ENCODE results near the gene DGCR8.
A peak's percentile ranks its signal among the peaks of the same experiment; 100 is the strongest.

Gene DGCR8

GRCh38 chr22:20131859-20132685, 52.0 kb downstream of the DGCR8 start:
- WGBS: 5% methylated on average over 72 of the region's 72 CpGs
- Histone ChIP-seq H3K4me3 (ENCODE audit: low read length) (peak overlapping the region; percentile 73), H3K4me1 (ENCODE audit: insufficient read depth, low read length) (peaks cover 5% of the 10 kb centered on the region; the same call in 1 of the 2 replicates), H3K27ac (ENCODE audit: low read depth, low read length) (no peak overlapping the region), H3K9me3 (ENCODE audit: insufficient read depth, low read depth, low read length) (no peaks in the 10 kb centered on the region), H3K9ac (ENCODE audit: low read depth, low read length) (peak overlapping the region; percentile 72), H3K36me3 (ENCODE audit: insufficient read depth, low read length) (peaks cover 13% of the 10 kb centered on the region), H3K27me3 (ENCODE audit: insufficient read depth, low read length) (no peaks in the 10 kb centered on the region)

GRCh38 chr22:20132686-20133246, 52.7 kb downstream of the DGCR8 start:
- H3K4me3 ChIP-seq (ENCODE audit: low read length): peak overlapping the region; percentile 73
- peaks cover 6% of the 10 kb centered on the region for H3K36me3 ChIP-seq (ENCODE audit: insufficient read depth, low read length)
- WGBS: 89% methylated on average over 16 of the region's 16 CpGs
- H3K27me3 ChIP-seq (ENCODE audit: insufficient read depth, low read length): no peaks in the 10 kb centered on the region
- peaks cover 5% of the 10 kb centered on the region; the same call in 1 of the 2 replicates for H3K4me1 ChIP-seq (ENCODE audit: insufficient read depth, low read length)
- no peaks in the 10 kb centered on the region for H3K9me3 ChIP-seq (ENCODE audit: insufficient read depth, low read depth, low read length)
- no peak overlapping the region for H3K27ac ChIP-seq (ENCODE audit: low read depth, low read length)
- H3K9ac ChIP-seq (ENCODE audit: low read depth, low read length): peak overlapping the region; percentile 72

- Histone ChIP-seq H3K9ac (ENCODE audit: low read depth, low read length) (no peak overlapping the region), H3K27ac (ENCODE audit: low read depth, low read length) (no peak overlapping the region), H3K27me3 (ENCODE audit: insufficient read depth, low read length) (no peaks in the 10 kb centered on the region)
Observed at GRCh38 chr22:20133930-20134549, 54.0 kb downstream of the DGCR8 start.

GRCh38 chr22:20135265-20135664, 55.2 kb downstream of the DGCR8 start:
- Histone ChIP-seq H3K9me3 (ENCODE audit: insufficient read depth, low read depth, low read length) (no peaks in the 10 kb centered on the region), H3K4me1 (ENCODE audit: insufficient read depth, low read length) (peaks cover 5% of the 10 kb centered on the region; the same call in 1 of the 2 replicates), H3K4me3 (ENCODE audit: low read length) (no peak overlapping the region), H3K27ac (ENCODE audit: low read depth, low read length) (no peak overlapping the region), H3K9ac (ENCODE audit: low read depth, low read length) (no peak overlapping the region), H3K27me3 (ENCODE audit: insufficient read depth, low read length) (no peaks in the 10 kb centered on the region), H3K36me3 (ENCODE audit: insufficient read depth, low read length) (peaks cover 2% of the 10 kb centered on the region; the same call in 1 of the 2 replicates)
- WGBS: 93% methylated on average over 4 of the region's 4 CpGs

More at GRCh38 chr22:20133930-20134549, 54.0 kb downstream of the DGCR8 start:
- Histone ChIP-seq H3K9me3 (ENCODE audit: insufficient read depth, low read depth, low read length) (no peaks in the 10 kb centered on the region), H3K4me3 (ENCODE audit: low read length) (no peak overlapping the region), H3K4me1 (ENCODE audit: insufficient read depth, low read length) (peaks cover 5% of the 10 kb centered on the region; the same call in 1 of the 2 replicates), H3K36me3 (ENCODE audit: insufficient read depth, low read length) (no peaks in the 10 kb centered on the region)
- WGBS: 90% methylated on average over 12 of the region's 12 CpGs

GRCh38 chr22:20135806-20136602, 56.0 kb downstream of the DGCR8 start:
- Histone ChIP-seq H3K4me1 (ENCODE audit: insufficient read depth, low read length) (peaks cover 5% of the 10 kb centered on the region; the same call in 1 of the 2 replicates), H3K9ac (ENCODE audit: low read depth, low read length) (no peak overlapping the region), H3K4me3 (ENCODE audit: low read length) (no peak overlapping the region), H3K27me3 (ENCODE audit: insufficient read depth, low read length) (no peaks in the 10 kb centered on the region), H3K9me3 (ENCODE audit: insufficient read depth, low read depth, low read length) (no peaks in the 10 kb centered on the region), H3K27ac (ENCODE audit: low read depth, low read length) (no peak overlapping the region), H3K36me3 (ENCODE audit: insufficient read depth, low read length) (peaks cover 2% of the 10 kb centered on the region; the same call in 1 of the 2 replicates)
- WGBS: 95% methylated on average over 25 of the region's 25 CpGs

GRCh38 chr22:20136603-20136873, 56.5 kb downstream of the DGCR8 start:
- 93% methylated on average over 5 of the region's 5 CpGs for WGBS
- Histone ChIP-seq H3K9ac (ENCODE audit: low read depth, low read length) (no peak overlapping the region), H3K4me1 (ENCODE audit: insufficient read depth, low read length) (peaks cover 5% of the 10 kb centered on the region; the same call in 1 of the 2 replicates), H3K36me3 (ENCODE audit: insufficient read depth, low read length) (peaks cover 2% of the 10 kb centered on the region; the same call in 1 of the 2 replicates), H3K4me3 (ENCODE audit: low read length) (no peak overlapping the region), H3K9me3 (ENCODE audit: insufficient read depth, low read depth, low read length) (no peaks in the 10 kb centered on the region), H3K27ac (ENCODE audit: low read depth, low read length) (no peak overlapping the region), H3K27me3 (ENCODE audit: insufficient read depth, low read length) (no peaks in the 10 kb centered on the region)

- peak overlapping the region; percentile 31; the same call in 1 of the 2 replicates for H3K9ac ChIP-seq (ENCODE audit: low read depth, low read length)
- H3K36me3 ChIP-seq (ENCODE audit: insufficient read depth, low read length): peaks cover 2% of the 10 kb centered on the region; the same call in 1 of the 2 replicates
- H3K27ac ChIP-seq (ENCODE audit: low read depth, low read length): no peak overlapping the region
- WGBS: 92% methylated on average over 13 of the region's 13 CpGs
- peaks cover 5% of the 10 kb centered on the region; the same call in 1 of the 2 replicates for H3K4me1 ChIP-seq (ENCODE audit: insufficient read depth, low read length)
- no peaks in the 10 kb centered on the region for H3K27me3 ChIP-seq (ENCODE audit: insufficient read depth, low read length)
- no peaks in the 10 kb centered on the region for H3K9me3 ChIP-seq (ENCODE audit: insufficient read depth, low read depth, low read length)
- no peak overlapping the region for H3K4me3 ChIP-seq (ENCODE audit: low read length)
Observed at GRCh38 chr22:20137113-20137512, 57.1 kb downstream of the DGCR8 start.

- 92% methylated on average over 26 of the region's 26 CpGs for WGBS
- H3K36me3 ChIP-seq (ENCODE audit: insufficient read depth, low read length): peaks cover 2% of the 10 kb centered on the region; the same call in 1 of the 2 replicates
Observed at GRCh38 chr22:20137671-20138416, 57.8 kb downstream of the DGCR8 start.

GRCh38 chr22:20138417-20138738, 58.3 kb downstream of the DGCR8 start:
- 78% methylated on average over 4 of the region's 4 CpGs for WGBS
- Histone ChIP-seq H3K4me3 (ENCODE audit: low read length) (no peak overlapping the region), H3K9ac (ENCODE audit: low read depth, low read length) (no peak overlapping the region; the same call in 1 of the 2 replicates), H3K27me3 (ENCODE audit: insufficient read depth, low read length) (no peaks in the 10 kb centered on the region), H3K36me3 (ENCODE audit: insufficient read depth, low read length) (peaks cover 3% of the 10 kb centered on the region; the same call in 1 of the 2 replicates), H3K4me1 (ENCODE audit: insufficient read depth, low read length) (no peaks in the 10 kb centered on the region), H3K9me3 (ENCODE audit: insufficient read depth, low read depth, low read length) (no peaks in the 10 kb centered on the region), H3K27ac (ENCODE audit: low read depth, low read length) (no peak overlapping the region)

More at GRCh38 chr22:20137671-20138416, 57.8 kb downstream of the DGCR8 start:
- no peaks in the 10 kb centered on the region for H3K27me3 ChIP-seq (ENCODE audit: insufficient read depth, low read length)
- 0 out of 2 replicates have a peak, but pooled peaks cover under 1% of the 10 kb centered on the region for H3K4me1 ChIP-seq (ENCODE audit: insufficient read depth, low read length)
- H3K4me3 ChIP-seq (ENCODE audit: low read length): no peak overlapping the region
- H3K27ac ChIP-seq (ENCODE audit: low read depth, low read length): no peak overlapping the region
- no peaks in the 10 kb centered on the region for H3K9me3 ChIP-seq (ENCODE audit: insufficient read depth, low read depth, low read length)
- H3K9ac ChIP-seq (ENCODE audit: low read depth, low read length): no peak overlapping the region; the same call in 1 of the 2 replicates

- H3K4me3 ChIP-seq (ENCODE audit: low read length): no peak overlapping the region
- 94% methylated on average over 16 of the region's 16 CpGs for WGBS
- H3K4me1 ChIP-seq (ENCODE audit: insufficient read depth, low read length): no peaks in the 10 kb centered on the region
- no peaks in the 10 kb centered on the region for H3K9me3 ChIP-seq (ENCODE audit: insufficient read depth, low read depth, low read length)
- no peak overlapping the region for H3K9ac ChIP-seq (ENCODE audit: low read depth, low read length)
- no peak overlapping the region for H3K27ac ChIP-seq (ENCODE audit: low read depth, low read length)
- H3K36me3 ChIP-seq (ENCODE audit: insufficient read depth, low read length): peaks cover 4% of the 10 kb centered on the region; the same call in 1 of the 2 replicates
- H3K27me3 ChIP-seq (ENCODE audit: insufficient read depth, low read length): no peaks in the 10 kb centered on the region
Observed at GRCh38 chr22:20138868-20139267, 58.8 kb downstream of the DGCR8 start.

Measured in HUES64 (cell line).